22Rv1 (cell line): Measurements from ENCODE around the gene RNF215.
"Not testable (repeated sequence)": the region's sequence is repeated elsewhere in the genome, so short reads cannot be mapped to it uniquely, and the experiment has no call there.

Experiments
- CTCF ChIP-seq: fragments of 450-650 bp; IDR thresholded peaks from 2 replicates; pipeline ENCODE4 v1.5.1; 2017; ENCODE audit warnings: mild to moderate bottlenecking
- ZFX ChIP-seq: fragments of 450-650 bp; IDR thresholded peaks from 2 replicates; pipeline ENCODE4 v1.6.1; 2017; ENCODE audit warnings: antibody characterized with exemption, borderline replicate concordance

DNA sequence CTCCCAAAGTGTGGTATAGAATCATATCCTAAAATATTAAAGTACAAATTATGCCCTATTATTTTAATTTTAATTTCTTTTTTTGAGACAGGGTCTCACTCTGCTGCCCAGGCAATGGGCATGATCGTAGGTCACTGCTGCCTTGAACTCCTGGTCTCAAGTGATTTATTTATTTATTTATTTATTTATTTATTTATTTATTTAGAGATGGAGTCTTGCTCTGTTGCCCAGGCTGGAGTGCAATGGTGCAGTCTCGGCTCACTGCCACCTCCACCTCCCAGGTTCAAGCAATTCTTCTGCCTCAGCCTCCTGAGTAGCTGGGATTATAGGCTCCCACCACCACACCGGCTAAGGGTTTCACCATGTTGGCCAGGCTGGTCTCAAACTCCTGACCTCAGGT is 13.8 kb upstream of the RNF215 start:
- not testable (repeated sequence) for TF ChIP-seq CTCF, ZFX
